Measurements from ENCODE around the gene CHRD.

CHRD gene

DNA sequence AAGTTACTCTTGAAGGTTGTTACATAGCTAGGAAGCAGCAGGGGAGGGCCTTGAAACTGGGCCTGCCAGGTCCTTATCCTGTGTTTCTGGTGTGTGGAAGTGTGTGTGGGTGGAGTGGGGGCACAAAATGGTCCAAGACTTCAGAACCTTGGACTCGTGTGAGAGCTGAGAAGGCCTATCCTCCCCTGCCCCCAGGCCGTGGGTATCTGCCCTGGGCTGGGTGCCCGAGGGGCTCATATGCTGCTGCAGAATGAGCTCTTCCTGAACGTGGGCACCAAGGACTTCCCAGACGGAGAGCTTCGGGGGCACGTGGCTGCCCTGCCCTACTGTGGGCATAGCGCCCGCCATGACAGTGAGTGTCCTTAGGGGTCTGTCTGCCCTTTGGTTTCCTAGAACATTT lies 4.5 kb downstream of the CHRD start:
- no peak for DNase-seq

DNA sequence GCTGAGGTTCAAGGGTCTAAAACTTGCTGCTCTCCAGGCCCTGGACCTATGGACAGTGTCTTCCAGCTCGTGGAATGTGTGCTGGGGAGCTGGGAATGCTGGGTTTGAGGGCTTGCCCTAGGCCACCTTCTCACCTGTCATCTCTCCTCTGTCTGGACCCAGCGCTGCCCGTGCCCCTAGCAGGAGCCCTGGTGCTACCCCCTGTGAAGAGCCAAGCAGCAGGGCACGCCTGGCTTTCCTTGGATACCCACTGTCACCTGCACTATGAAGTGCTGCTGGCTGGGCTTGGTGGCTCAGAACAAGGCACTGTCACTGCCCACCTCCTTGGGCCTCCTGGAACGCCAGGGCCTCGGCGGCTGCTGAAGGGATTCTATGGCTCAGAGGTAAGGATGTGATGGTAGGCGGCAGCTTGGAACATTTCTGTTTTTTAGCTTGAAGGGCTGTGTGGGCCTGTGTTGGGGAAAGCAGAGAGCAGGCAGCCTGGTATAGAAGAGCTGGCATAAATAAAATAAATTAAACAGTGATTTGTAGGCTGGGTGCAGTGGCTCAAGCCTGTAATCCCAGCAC lies 5.1 kb downstream of the CHRD start:
- DNase-seq, result no peak

DNA sequence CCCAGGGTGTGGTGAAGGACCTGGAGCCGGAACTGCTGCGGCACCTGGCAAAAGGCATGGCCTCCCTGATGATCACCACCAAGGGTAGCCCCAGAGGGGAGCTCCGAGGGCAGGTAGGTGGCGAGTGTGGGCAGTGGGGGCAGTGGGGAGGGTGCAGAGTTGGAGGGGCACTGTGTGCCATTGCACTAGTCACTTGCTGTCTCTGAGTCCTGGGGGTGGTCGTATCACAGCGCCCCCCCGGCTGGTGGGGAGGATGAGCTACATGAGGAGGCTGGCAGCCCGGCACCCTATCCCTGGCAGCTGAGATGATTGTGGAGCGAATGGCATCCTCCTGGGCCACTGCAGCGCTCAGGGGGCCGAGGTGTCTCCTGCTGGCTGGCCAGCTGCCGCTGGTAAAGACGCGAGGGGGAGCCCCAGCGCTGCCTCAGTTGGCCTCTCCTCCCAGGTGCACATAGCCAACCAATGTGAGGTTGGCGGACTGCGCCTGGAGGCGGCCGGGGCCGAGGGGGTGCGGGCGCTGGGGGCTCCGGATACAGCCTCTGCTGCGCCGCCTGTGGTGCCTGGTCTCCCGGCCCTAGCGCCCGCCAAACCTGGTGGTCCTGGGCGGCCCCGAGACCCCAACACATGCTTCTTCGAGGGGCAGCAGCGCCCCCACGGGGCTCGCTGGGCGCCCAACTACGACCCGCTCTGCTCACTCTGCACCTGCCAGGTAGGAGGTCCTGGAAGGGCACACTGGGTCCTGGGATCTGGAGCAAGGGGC lies 6.4 kb downstream of the CHRD start:
- DNase-seq, result no peak

DNA sequence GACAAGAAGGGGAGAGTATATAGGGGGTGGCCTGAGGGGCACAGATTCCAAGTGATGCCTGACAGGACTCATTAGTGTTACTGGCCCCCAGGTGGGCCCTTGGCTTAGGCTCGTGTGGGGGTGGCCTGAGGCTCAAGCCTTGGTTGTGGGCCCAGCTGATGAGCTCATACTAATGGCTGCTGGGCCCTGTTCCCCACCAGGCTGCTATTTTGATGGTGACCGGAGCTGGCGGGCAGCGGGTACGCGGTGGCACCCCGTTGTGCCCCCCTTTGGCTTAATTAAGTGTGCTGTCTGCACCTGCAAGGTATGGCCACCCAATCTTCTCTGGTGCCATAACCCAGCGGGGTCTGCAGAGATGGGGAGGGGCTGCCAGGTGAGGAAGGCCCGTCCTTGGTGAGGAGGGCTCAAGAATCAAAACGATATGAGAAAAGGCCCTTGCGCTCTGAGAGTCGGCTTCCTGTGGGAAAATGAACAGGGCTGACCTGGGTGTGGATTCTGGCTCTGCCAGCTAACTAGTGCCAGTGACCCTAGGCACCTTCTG lies 7.4 kb downstream of the CHRD start:
- DNase-seq, result no peak

DNA sequence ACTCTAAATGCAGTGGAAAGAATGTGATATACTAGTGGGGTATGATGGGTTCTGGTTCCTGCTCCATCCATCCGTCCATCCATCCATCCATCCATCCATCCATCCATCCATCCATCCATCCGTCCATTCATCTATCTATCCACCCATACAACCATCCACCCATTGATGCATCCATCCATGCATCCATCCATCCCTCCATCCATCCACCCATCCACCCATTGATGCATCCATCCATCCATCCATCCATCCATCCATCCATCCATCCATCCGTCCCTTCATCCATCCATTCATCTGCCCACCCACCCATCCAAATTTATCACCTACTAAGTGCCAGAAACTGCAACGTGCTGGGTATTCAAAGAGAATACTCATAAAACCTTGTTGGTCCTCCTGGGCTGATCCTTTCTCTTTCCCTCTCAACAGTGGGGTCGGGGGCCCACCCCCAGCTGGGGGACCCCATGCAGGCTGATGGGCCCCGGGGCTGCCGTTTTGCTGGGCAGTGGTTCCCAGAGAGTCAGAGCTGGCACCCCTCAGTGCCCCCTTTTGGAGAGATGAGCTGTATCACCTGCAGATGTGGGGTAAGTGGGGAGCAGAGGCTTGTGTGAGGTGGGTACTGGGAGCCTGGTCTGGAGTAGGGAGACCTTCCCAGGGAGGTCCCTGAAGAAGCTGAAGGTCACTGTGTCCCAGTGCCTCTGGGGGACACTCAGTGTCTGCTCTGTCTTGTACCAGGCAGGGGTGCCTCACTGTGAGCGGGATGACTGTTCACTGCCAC lies 8.5 kb downstream of the CHRD start:
- DNase-seq, result no peak

DNA sequence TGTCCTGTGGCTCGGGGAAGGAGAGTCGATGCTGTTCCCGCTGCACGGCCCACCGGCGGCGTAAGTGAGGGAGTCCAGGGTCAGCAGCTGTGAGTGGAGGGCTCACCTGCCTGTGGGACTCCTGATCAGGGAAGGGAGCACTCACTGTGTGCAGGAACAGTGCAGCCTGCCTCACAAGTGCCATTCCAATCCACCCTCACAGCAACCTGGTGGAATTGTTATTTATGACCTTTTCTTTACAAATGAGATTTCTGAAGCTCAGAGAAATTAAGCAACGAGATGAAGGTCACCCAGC lies 9.0 kb downstream of the CHRD start:
- DNase-seq, result no peak

DNA sequence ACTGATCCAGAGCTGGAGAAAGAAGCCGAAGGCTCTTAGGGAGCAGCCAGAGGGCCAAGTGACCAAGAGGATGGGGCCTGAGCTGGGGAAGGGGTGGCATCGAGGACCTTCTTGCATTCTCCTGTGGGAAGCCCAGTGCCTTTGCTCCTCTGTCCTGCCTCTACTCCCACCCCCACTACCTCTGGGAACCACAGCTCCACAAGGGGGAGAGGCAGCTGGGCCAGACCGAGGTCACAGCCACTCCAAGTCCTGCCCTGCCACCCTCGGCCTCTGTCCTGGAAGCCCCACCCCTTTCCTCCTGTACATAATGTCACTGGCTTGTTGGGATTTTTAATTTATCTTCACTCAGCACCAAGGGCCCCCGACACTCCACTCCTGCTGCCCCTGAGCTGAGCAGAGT lies 9.5 kb downstream of the CHRD start:
- DNase-seq, result no peak

DNA sequence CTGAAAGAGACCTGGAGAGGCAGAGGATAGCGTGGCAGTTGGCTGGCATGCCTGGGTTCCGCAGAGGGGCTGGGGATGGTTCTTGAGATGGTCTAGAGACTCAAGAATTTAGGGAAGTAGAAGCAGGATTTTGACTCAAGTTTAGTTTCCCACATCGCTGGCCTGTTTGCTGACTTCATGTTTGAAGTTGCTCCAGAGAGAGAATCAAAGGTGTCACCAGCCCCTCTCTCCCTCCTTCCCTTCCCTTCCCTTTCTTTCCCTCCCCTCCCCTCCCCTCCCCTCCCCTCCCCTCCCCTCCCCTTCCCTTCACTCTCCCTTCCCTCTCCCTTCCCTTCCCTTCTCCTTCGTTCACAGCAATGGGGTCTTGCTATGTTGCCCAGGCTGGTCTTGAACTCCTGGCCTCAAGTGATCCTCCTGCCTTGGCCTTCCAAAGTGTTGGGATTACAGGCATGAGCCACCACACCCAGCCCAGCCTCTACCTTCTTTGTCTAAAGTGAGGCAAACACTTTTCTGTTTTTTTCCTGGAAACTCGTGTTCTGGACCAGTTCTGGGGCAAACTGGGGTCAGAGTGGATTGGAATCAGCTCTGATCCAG lies 10.2 kb downstream of the CHRD start:
- no peak for DNase-seq

DNA sequence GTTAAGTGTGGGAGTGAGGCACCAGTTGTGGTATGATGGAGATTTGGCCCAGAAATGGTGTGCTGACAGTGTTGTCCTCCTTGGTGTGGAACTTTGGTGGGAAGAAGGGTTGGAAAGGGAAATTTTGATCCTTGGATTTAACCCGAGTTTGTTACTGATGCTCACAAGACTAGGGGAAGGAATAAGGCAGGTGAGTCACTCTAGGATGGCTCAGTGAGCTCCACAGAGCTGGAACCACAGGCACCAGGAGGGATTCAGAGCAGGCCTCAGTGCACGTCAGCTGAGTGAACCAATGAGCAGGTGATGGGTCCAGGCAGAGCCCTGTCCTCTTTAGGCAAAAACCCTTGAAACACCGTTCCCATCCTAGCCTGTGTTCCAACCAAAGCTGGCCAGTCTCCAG lies 11.4 kb downstream of the CHRD start:
- DNase-seq, result no peak

DNA sequence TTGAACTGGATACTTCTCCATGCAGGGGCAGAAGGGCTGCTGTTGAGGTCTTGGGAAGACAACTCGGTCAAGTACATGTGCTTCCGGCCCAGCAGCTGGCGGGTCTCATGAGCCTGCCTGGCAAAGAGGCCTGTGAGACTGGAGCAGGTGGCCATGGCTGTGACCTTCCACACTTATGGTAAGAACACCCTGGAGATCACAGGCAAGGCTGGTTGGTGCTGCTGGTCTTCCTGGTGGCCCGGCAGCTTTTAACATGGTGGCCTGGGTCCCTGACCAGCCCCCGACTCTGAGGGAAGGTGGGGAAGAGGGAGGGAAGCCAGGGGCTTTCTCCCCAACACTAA lies 15.4 kb downstream of the CHRD start:
- DNase-seq, result no peak

DNA sequence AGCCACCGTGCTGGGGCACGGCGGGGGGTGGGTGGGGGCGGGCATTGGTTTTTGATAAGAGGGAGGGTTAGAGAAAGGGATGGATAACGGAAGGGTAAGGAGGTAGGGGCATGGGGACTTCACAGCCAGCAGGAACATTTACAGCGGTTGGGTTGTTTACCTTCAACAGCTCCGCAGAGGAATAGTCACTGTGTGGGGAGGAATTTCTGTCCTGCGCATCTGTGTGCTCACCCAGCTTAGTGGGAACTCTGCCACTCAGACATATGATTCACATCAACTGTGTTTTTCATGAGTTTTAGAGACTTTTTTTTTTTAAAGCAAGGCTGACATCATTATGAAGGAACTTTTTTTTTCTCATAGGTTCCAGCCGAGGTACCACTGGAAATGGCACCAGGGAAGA lies 19.6 kb downstream of the CHRD start:
- DNase-seq, result no peak

DNA sequence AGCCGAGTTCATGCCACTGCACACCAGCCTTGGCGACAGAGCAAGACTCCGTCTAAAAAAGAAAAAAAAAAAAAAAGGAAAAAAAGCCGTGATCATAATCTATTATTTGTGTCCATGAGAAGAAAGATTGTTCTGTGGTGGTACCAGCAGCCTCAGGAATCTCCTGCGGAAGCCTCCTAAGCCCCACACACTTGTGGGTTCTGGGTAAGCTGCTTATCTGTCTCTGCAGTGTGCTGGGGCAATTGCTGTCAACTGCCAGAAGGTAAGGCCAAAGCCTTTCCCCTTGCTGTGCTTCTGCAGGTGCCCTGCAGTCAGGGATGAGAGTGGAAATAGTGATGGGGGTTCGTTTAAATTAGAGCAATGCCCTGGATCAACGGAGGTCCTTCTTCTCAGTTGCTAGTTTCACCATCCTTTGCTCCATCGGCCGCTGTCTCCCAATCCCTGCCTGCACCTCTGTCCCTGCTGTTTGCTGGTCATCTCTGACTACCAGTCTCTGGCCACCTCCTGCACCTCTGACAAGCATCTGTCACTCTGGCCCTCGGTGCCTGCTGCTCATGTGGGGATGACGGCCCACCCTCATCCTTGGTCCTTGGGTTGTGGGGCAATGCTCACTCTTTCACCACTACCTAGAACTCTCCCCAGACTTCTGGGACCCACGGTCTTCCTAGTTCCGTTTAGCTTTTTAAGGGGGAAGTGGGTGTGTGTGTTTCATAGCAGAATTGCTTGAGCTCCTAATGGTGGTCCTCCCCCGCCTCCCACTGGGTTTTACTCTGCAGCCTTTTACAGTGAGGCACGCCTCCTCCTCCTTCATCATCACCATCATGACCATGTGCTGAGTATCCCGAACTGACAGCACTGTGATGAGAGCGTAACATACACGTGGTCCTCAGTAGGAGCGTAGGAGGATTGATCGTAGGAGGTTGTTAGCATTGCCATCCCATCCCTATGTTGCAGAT lies 25.5 kb downstream of the CHRD start:
- no peak for DNase-seq

DNA sequence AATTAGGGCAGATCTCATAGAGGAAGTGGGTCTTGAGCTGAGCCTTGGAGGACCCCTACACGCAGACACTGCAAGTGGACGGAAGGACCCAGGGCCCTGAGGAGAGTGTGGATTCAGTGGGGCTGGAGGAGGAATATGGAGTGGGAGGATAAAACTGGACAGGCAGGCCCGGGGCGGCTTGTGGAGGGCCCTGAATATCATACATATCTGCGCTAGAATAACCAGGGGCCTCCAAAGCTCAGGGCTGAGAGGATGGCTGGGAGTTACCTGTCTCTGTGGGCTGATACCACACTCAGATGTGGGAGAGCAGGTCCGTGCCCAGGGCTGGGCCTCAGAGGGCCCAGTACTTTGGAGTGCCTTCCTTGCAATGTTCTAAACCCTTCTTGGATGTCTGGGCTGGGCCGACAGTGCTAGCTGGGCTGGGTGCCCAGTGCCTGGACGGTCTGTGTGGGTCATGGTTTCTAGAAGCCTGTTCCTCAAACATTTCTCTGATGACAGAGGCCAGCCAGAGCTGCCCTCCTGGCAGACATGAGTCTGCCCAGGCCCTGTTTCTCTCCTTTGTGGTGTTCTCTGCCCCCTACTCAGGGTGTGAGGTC lies 29.6 kb downstream of the CHRD start:
- DNase-seq, result no peak

DNA sequence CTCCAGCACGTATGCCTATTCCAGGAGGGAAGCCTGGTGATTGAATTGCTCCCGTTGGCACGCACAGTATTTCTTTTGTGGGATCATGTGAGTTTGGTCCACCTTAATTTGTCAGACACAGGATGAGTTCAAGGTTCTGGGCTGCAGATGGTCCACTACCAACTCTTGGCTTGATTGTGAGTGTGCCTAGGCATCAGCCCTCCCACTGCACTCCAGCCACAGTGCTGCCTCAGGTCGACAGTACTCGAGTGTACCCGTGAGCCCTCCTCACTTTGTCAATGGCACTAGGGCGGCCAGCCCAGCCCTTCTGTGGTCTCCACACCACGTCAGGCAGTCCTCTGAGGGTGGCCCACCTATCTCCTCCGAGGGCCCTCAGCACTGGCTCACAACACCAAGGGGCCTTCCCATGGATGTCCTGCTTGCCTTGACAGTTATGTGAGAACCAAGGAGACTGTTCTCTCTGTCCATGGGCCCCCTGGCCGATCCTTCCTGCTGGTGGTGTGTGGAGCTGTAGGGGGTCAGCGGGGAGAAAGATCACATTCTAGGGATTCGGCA lies 30.2 kb downstream of the CHRD start:
- DNase-seq, result no peak

DNA sequence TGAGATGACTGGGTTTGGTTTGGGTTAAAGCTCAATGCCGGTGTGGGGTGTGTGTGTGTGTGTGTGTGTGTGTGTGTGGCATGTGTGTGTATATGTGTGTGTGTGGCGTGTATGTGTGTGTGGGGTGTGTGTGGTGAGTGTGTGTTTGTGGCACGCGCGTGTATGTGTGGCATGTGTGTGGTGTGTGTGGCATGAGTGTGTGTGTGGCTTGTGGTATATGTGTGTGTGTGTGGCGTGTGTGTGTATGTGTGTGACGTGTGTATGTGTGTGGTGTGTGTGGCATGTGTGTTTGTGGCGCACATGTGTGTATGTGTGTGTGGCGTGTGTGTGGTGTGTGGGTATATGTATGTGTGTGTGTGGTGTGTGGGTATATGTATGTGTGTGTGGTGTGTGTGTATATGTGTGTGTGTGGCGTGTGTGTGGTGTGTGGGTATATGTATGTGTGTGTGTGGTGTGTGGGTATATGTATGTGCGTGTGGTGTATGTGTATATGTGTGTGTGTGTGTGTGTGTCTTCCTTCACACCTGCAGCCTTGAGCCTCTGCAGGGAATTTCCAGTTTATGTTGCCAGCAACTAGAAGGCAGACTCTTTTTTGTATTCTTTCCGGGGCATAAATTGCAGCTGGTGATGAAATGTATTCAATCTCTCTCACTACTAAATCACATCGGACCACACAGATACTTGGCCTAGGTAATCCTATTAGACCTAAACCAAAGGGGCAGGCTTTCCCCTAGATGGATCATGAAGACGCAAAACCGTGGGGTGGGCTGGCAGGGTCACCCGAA lies 34.8 kb downstream of the CHRD start:
- no peak for DNase-seq

DNA sequence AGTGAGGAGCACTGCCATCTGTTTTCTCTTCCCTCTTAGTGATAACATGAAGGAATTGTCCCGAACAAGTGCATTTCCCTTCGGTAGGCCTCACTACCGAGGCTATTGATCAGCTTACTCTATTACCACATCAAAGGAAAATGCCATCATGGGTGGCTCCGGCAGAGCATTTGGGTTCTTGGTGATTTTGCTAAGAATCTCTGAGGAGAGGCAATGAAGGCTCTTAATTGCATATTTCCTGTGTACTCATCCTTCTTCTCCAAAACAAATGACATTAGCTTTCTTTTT lies 35.3 kb downstream of the CHRD start:
- DNase-seq, result no peak

DNA sequence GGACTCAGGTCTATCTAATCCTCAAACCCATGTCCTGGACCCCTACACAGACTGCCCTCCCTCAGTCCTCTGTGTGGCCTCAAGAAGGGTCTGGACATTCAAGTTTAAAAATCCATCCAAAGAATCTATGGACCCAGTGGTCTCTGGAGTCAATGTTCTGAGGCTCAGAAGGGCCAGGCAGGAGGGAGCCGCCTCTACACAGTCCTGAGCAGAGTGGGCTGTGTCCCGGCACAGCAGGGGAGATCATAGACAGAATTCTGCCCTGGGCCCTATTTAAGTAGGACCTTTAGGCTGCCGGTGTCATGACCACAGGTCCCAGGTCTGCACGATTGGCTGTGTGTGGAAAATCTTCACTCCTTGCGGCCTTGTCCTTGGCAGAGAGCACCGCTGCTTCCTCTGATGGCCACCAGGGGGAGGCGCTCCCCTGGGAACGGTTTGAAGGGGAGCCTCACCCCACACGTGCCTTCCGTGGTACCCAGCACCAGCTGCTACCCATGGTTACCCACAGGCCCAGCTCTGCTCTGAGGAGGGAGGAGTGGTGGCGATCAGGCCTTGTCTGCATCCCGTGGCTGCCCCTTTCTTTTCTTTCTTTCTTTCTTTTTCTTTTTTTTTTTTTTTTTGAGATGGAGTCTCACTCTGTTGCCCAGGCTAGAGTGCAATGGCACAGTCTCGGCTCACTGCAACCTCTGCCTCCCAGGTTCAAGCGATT lies 37.9 kb downstream of the CHRD start:
- peak; percentile 77 for DNase-seq

DNA sequence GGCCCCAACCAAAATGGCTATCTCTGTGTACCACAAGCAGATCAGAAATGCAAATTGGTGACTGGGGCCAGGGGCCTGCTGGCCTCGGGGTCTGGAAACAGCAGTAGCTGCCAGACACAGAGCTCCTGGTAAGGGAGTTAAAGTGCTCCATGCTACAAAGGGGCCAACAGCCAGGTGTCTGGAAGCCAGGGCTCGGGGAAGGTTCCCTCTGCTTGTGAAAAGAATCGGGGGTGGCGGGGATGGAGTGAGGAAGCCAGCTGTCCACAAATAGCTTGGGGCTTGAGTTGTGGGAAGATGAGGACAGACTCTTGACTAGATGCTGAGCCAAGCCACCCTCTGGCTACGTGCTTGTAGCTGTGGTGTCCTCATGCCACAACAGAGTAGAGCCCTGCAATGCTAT lies 39.3 kb downstream of the CHRD start:
- no peak for DNase-seq

DNA sequence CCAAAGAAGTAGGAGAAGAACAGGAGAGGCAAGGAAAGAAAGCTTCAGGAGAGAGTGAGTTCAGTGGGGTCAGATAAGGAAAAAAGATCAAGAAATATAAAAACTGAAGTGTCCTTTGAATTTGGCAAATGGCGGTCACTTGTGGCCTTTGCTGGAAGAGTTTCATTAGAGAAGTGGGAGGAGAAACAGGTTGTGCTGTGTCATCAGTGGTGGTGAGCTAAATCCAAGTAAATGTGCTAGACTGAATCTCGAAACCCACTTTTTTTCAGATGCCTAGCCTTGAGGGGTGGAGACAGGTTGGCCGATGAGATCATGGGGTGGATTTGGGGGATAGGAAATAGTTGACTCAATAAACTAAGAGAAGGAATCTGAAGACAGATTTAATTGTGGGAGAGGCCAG lies 43.7 kb downstream of the CHRD start:
- DNase-seq, result no peak

DNA sequence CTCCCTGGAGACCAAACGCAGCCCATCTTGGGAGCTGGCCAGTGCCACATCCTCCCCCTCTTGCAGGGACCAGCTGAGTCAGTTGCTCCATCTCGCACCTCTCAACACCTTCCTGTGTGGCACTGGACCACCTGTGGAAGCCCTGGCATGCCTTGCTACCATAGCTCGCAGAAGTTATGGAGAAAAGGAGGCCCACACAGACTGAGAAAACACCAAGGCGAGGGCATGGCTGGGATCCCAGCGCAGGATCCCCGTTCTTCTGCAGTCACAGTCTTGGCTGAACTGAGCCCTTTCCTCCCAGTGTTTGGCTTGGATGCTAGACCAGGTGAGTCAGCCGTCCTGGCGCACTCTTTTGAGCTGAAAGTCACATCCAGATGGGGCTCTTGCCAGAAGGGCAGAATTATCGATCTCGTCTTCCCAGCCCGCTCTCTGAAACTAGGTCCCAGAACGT lies 46.9 kb downstream of the CHRD start:
- DNase-seq, result no peak
